Gastroesophageal sphincter (tissue), 4 donors: ENCODE data around the gene APBA2. TPM values are rescaled to one million over a fixed set of nuclear protein-coding genes. Genes with fewer than 3 reads are reported as not detected.
A peak's percentile ranks its signal among the peaks of the same experiment; 100 is the strongest.

Experiments used
- ATAC-seq: fragments of 150-250 bp; one replicate; pipeline ENCODE4 v1.9.1; 2016; ENCODE audit warnings: mild to moderate bottlenecking, moderate library complexity
- H3K27ac ChIP-seq, 4 donors: fragments of 200-600 bp; sonication (generic) in 3 of 4; 1 replicate in 3 of 4; 2 replicates in 1 of 4; pipeline ENCODE4 v1.5.1; 2016 to 2019
- H3K27me3 ChIP-seq: fragments of 200-600 bp; sonication (generic); one replicate; pipeline ENCODE4 v1.5.1; 2019
- H3K36me3 ChIP-seq, 2 donors: fragments of 200-600 bp; sonication (generic); one replicate each; pipeline ENCODE4 v1.5.1; 2019; ENCODE audit warnings: control low read depth in 1 of 2
- H3K4me1 ChIP-seq, 3 donors: fragments of 200-600 bp; sonication (generic); 1 replicate in 2 of 3; 2 replicates in 1 of 3; pipeline ENCODE4 v1.5.1; 2016 to 2019; ENCODE audit warnings: control low read depth in 2 of 3
- H3K4me3 ChIP-seq, 2 donors: fragments of 200-600 bp; sonication (generic); one replicate each; pipeline ENCODE4 v1.5.1; 2019; ENCODE audit warnings: mild to moderate bottlenecking in 1 of 2, moderate library complexity in 1 of 2
- H3K9me3 ChIP-seq, 3 donors: fragments of 200-600 bp; sonication (generic); one replicate each; pipeline ENCODE4 v1.5.1; 2017 to 2019; ENCODE audit warnings: control low read depth in 2 of 3
- CTCF ChIP-seq, 4 experiments: fragments of 200-600 bp in 2 of 4; fragments of 450-650 bp in 2 of 4; sonication (generic) in 1 of 4; IDR thresholded peaks; one replicate each; pipeline ENCODE4 v1.5.1; 2017 to 2019; ENCODE audit warnings: antibody characterized with exemption in 4 of 4, mild to moderate bottlenecking in 2 of 4, moderate library complexity in 2 of 4
- EP300 ChIP-seq: sonication (generic); formaldehyde crosslinking; IDR thresholded peaks from one replicate; pipeline ENCODE4 v1.6.1; 2017; ENCODE audit warnings: antibody characterized with exemption, mild to moderate bottlenecking
- POLR2A ChIP-seq, 2 donors: fragments of 450-650 bp; IDR thresholded peaks; one replicate each; pipeline ENCODE4 v1.6.1; 2017; ENCODE audit warnings: antibody characterized with exemption in 2 of 2, mild to moderate bottlenecking in 2 of 2, moderate library complexity in 1 of 2
- POLR2AphosphoS5 ChIP-seq: sonication (generic); formaldehyde crosslinking; IDR thresholded peaks from one replicate; pipeline ENCODE4 v1.6.1; 2017; ENCODE audit warnings: antibody characterized with exemption
- WGBS, 2 donors: methylation state at CpG; one replicate each; pipeline ENCODE4 v1.1.5; 2018; ENCODE audit warnings: low coverage in 1 of 2; 5-methylcytosine and 5-hydroxymethylcytosine counted together
- total RNA-seq, 4 donors: library from RNA; depleted of rRNA; stranded (reverse); fragments of >200 nt; gene quantifications; one replicate each; pipeline ENCODE4 v1.1.0, GENCODE V29; 2016

Gene APBA2
- total RNA-seq, 4 donors from 2014 or later: 3.1 to 14.9 (median 4.2) TPM

- TF ChIP-seq EP300: no peak
- no peak for TF ChIP-seq POLR2AphosphoS5
- TF ChIP-seq POLR2A (IDR thresholded peaks at IDR 0.05): no peak
- no peak for TF ChIP-seq CTCF (IDR thresholded peaks at IDR 0.05)
- H3K9me3 ChIP-seq: no peaks in the 10 kb centered on the region
- peak; percentile 14 for ATAC-seq
- no peak overlapping the region for H3K4me3 ChIP-seq
- WGBS, 2 donors: 87% methylated on average over 5 of the region's 14 CpGs; no CpG with 5 or more reads in 1 of the 2 donors
- peaks cover 36% of the 10 kb centered on the region for H3K27me3 ChIP-seq
- H3K27ac ChIP-seq: no peak overlapping the region
- H3K4me1 ChIP-seq: no peaks in the 10 kb centered on the region
- no peaks in the 10 kb centered on the region for H3K36me3 ChIP-seq
Observed at GRCh38 chr15:29132735-29133181, 247.0 kb downstream of the APBA2 start.

GRCh38 chr15:29133321-29133720 lies 247.5 kb downstream of the APBA2 start:
- ATAC-seq: no peak
- H3K36me3 ChIP-seq: no peaks in the 10 kb centered on the region
- H3K9me3 ChIP-seq: no peaks in the 10 kb centered on the region
- H3K27me3 ChIP-seq: peaks cover 33% of the 10 kb centered on the region
- no peak overlapping the region for H3K4me3 ChIP-seq
- 83 to 97% methylated on average over 3 to 6 of the region's 8 CpGs for WGBS, 2 donors
- H3K27ac ChIP-seq: no peak overlapping the region
- TF ChIP-seq POLR2A (IDR thresholded peaks at IDR 0.05) (no peak), CTCF (IDR thresholded peaks at IDR 0.05) (no peak), POLR2AphosphoS5 (no peak), EP300 (no peak)
- H3K4me1 ChIP-seq: no peaks in the 10 kb centered on the region

GRCh38 chr15:29133791-29134190 lies 248.0 kb downstream of the APBA2 start:
- Histone ChIP-seq H3K4me3 (no peak overlapping the region), H3K9me3 (no peaks in the 10 kb centered on the region), H3K4me1 (no peaks in the 10 kb centered on the region), H3K27me3 (peaks cover 35% of the 10 kb centered on the region), H3K36me3 (no peaks in the 10 kb centered on the region), H3K27ac (no peak overlapping the region)
- TF ChIP-seq POLR2A (IDR thresholded peaks at IDR 0.05): no peak
- TF ChIP-seq POLR2AphosphoS5: no peak
- TF ChIP-seq EP300: no peak
- no peak for TF ChIP-seq CTCF (IDR thresholded peaks at IDR 0.05)
- no peak for ATAC-seq
- 90 to 96% methylated on average over 3 to 5 of the region's 5 CpGs for WGBS, 2 donors

- WGBS, 2 donors: no CpG with 5 or more reads among the region's 6 CpGs
- Histone ChIP-seq H3K4me1 (no peaks in the 10 kb centered on the region), H3K27ac (no peak overlapping the region), H3K9me3 (no peaks in the 10 kb centered on the region), H3K27me3 (peaks cover 37% of the 10 kb centered on the region), H3K4me3 (no peak overlapping the region), H3K36me3 (no peaks in the 10 kb centered on the region)
- no peak for ATAC-seq
- no peak for TF ChIP-seq POLR2AphosphoS5
- no peak for TF ChIP-seq POLR2A (IDR thresholded peaks at IDR 0.05)
- TF ChIP-seq EP300: no peak
- no peak for TF ChIP-seq CTCF (IDR thresholded peaks at IDR 0.05)
Observed at GRCh38 chr15:29134239-29134638, 248.5 kb downstream of the APBA2 start.

- H3K27me3 ChIP-seq: peaks cover 37% of the 10 kb centered on the region
- H3K9me3 ChIP-seq: no peaks in the 10 kb centered on the region
- H3K36me3 ChIP-seq: no peaks in the 10 kb centered on the region
- H3K4me3 ChIP-seq: no peak overlapping the region
- peaks cover 0 to 4% (median 0%) of the 10 kb centered on the region in 3 donors for H3K4me1 ChIP-seq
- H3K27ac ChIP-seq: no peak overlapping the region
- no peak for ATAC-seq
- 55 to 56% methylated on average over 2 to 4 of the region's 14 CpGs for WGBS, 2 donors
- TF ChIP-seq CTCF (IDR thresholded peaks at IDR 0.05): no peak
- TF ChIP-seq POLR2AphosphoS5: no peak
- TF ChIP-seq EP300: no peak
- no peak for TF ChIP-seq POLR2A (IDR thresholded peaks at IDR 0.05)
Observed at GRCh38 chr15:29134641-29135308, 249.0 kb downstream of the APBA2 start.
